GM23338 (cell line): Measurements from ENCODE around the gene EPM2AIP1. TPM values are rescaled to one million over a fixed set of nuclear protein-coding genes. Genes with fewer than 3 reads are reported as not detected.

Experiments
- ATAC-seq: fragments of 200-7000 bp; cut with Tn5 transposase; 3 replicates; pipeline ENCODE4 v1.9.1; 2020
- DNase-seq: peaks from one replicate; pipeline ENCODE4 v3.0.0-alpha.2; 2015; ENCODE audit warnings: low spot score
- H2AFZ ChIP-seq: fragments of 200-600 bp; sonication (generic); 2 replicates; pipeline ENCODE4 v1.8.0; 2016; ENCODE audit warnings: antibody characterized with exemption, mild to moderate bottlenecking, moderate library complexity
- H3F3A ChIP-seq: fragments of 200-600 bp; sonication (generic); replicated peaks from 2 replicates; pipeline ENCODE4 v1.8.0; 2017; ENCODE audit warnings: antibody characterized with exemption, mixed run types, low read depth
- H3K27ac ChIP-seq: fragments of 200-600 bp; sonication (generic); 2 replicates; pipeline ENCODE4 v1.6.1; 2016; ENCODE audit warnings: low read depth
- H3K27me3 ChIP-seq: fragments of 200-600 bp; sonication (generic); 2 replicates; pipeline ENCODE4 v1.8.0; 2016; ENCODE audit warnings: mild to moderate bottlenecking, mixed run types, moderate library complexity; ENCODE audit not compliant: insufficient read depth
- H3K36me3 ChIP-seq: fragments of 200-600 bp; sonication (generic); 2 replicates; pipeline ENCODE4 v1.8.0; 2016; ENCODE audit warnings: mild to moderate bottlenecking; ENCODE audit not compliant: insufficient read depth
- H3K4me1 ChIP-seq: fragments of 200-600 bp; sonication (generic); 2 replicates; pipeline ENCODE4 v1.8.0; 2016; ENCODE audit warnings: mild to moderate bottlenecking, moderate library complexity; ENCODE audit not compliant: insufficient read depth
- H3K4me2 ChIP-seq: fragments of 200-600 bp; sonication (generic); 2 replicates; pipeline ENCODE4 v1.7.1; 2017; ENCODE audit warnings: mixed run types
- H3K4me3 ChIP-seq: fragments of 200-600 bp; sonication (generic); 2 replicates; pipeline ENCODE4 v1.6.1; 2016; ENCODE audit warnings: mixed run types
- H3K79me2 ChIP-seq: fragments of 200-600 bp; sonication (generic); replicated peaks from 2 replicates; pipeline ENCODE4 v1.8.0; 2017; ENCODE audit warnings: mild to moderate bottlenecking; ENCODE audit not compliant: insufficient read depth
- H3K9me2 ChIP-seq: fragments of 200-600 bp; sonication (generic); 2 replicates; pipeline ENCODE4 v1.8.0; 2017; ENCODE audit not compliant: insufficient read depth
- H4K20me1 ChIP-seq: fragments of 200-600 bp; sonication (generic); replicated peaks from 2 replicates; pipeline ENCODE4 v1.8.0; 2017; ENCODE audit warnings: mild to moderate bottlenecking; ENCODE audit not compliant: insufficient read depth
- H3K27ac Mint-ChIP-seq: 2 replicates; pipeline ENCODE4 v1.8.0; 2020; ENCODE audit warnings: inconsistent platforms, mild to moderate bottlenecking, moderate library complexity, mixed read lengths
- H3K27me3 Mint-ChIP-seq: 3 replicates; pipeline ENCODE4 v1.8.0; 2022; ENCODE audit warnings: low read depth, mild to moderate bottlenecking, moderate library complexity, mixed read lengths, inconsistent platforms; ENCODE audit not compliant: insufficient read depth, poor library complexity
- H3K36me3 Mint-ChIP-seq: 3 replicates; pipeline ENCODE4 v1.8.0; 2021; ENCODE audit warnings: low read depth, mild to moderate bottlenecking, inconsistent platforms, moderate library complexity, mixed read lengths
- H3K4me1 Mint-ChIP-seq: 3 replicates; pipeline ENCODE4 v1.8.0; 2020; ENCODE audit warnings: mild to moderate bottlenecking, inconsistent platforms, mixed read lengths
- H3K4me3 Mint-ChIP-seq: 3 replicates; pipeline ENCODE4 v1.8.0; 2021; ENCODE audit warnings: moderate library complexity, mild to moderate bottlenecking, inconsistent platforms, mixed read lengths
- H3K9me3 Mint-ChIP-seq: 3 replicates; pipeline ENCODE4 v1.8.0; 2020; ENCODE audit warnings: moderate library complexity, mild to moderate bottlenecking, inconsistent platforms, mixed read lengths
- EZH2phosphoT487 ChIP-seq: fragments of 200-600 bp; sonication (generic); IDR thresholded peaks from one replicate; pipeline ENCODE4 v1.8.1; 2018; ENCODE audit warnings: antibody characterized with exemption; ENCODE audit not compliant: unreplicated experiment
- NANOG ChIP-seq: IDR thresholded peaks from 2 replicates; pipeline ENCODE4 v1.6.1; 2016; ENCODE audit warnings: antibody characterized with exemption, borderline replicate concordance
- POLR2AphosphoS5 ChIP-seq: IDR thresholded peaks from 2 replicates; pipeline ENCODE4 v1.6.1; 2016; ENCODE audit warnings: antibody characterized with exemption, low read depth
- STAT1 ChIP-seq: IDR thresholded peaks from one replicate; pipeline ENCODE4 v1.6.1; 2016; ENCODE audit warnings: antibody characterized with exemption; ENCODE audit not compliant: unreplicated experiment
- ZNF331 ChIP-seq: fragments of 250-450 bp; sonication (Bioruptor Pico); IDR thresholded peaks from 2 replicates; pipeline ENCODE4 v1.5.0; 2020; ENCODE audit warnings: low read depth, mild to moderate bottlenecking, moderate library complexity
- polyA plus RNA-seq: library from polyadenylated mRNA; unstranded; fragments of >200 nt; fragmentation: Nextera tagmentation; extraction: Ambion mirVana; gene quantifications from 2 replicates; pipeline ENCODE4 v1.2.1, GENCODE V29; 2016
- total RNA-seq: library from RNA; depleted of rRNA; stranded (reverse); fragments of >200 nt; shearing (Covaris generic); gene quantifications from 2 replicates; pipeline ENCODE4 v1.2.3, GENCODE V29; 2014
- TF ChIP-seq, protein P1 (sequence below): IDR thresholded peaks from 2 replicates; pipeline ENCODE4 v1.6.1; 2016; ENCODE audit warnings: antibody characterized with exemption
- TF ChIP-seq, protein P2 (sequence below): fragments of 250-450 bp; sonication (Bioruptor Pico); IDR thresholded peaks from 2 replicates; pipeline ENCODE4 v1.5.0; 2020; ENCODE audit warnings: mild to moderate bottlenecking, moderate library complexity
- TF ChIP-seq, protein P3 (sequence below): IDR thresholded peaks from one replicate; pipeline ENCODE4 v1.6.1; 2018; ENCODE audit warnings: antibody characterized with exemption; ENCODE audit not compliant: unreplicated experiment

EPM2AIP1 gene
- total and polyA plus RNA-seq, 2 experiments from 2014 or later, result 7.2 to 10.6 TPM

DNA sequence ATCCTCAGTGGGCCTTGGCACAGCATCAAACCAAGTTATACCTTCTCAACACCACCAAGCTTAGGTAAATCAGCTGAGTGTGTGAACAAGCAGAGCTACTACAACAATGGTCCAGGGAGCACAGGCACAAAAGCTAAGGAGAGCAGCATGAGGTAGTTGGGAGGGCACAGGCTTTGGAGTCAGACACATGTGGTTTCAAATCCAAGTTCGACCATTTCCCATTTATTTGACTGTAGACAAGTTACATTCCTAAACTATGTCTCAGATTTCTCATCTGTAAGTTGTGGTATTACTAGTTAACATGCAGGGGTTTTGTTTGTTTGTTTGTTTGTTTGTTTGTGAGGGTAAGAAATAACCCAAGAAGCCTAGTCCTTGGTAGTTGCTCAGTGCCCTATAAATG is 47.3 kb upstream of the EPM2AIP1 start:
- H3K27ac Mint-ChIP-seq, result no peak overlapping the region
- H3K27me3 Mint-ChIP-seq, result no peaks in the 10 kb centered on the region
- ATAC-seq (no peak), DNase-seq (no peak)
- peaks cover 49% of the 10 kb centered on the region for H3K36me3 Mint-ChIP-seq
- H3K36me3 ChIP-seq, result peaks cover 32% of the 10 kb centered on the region
- H3K9me2 ChIP-seq, result peaks cover 2% of the 10 kb centered on the region; the same call in 1 of the 2 replicates
- H3K9me3 Mint-ChIP-seq, result no peaks in the 10 kb centered on the region
- no peaks in the 10 kb centered on the region for H3K4me1 Mint-ChIP-seq
- no peak for TF ChIP-seq ZNF331
- no peak for TF ChIP-seq EZH2phosphoT487
- TF ChIP-seq, protein P1, sequence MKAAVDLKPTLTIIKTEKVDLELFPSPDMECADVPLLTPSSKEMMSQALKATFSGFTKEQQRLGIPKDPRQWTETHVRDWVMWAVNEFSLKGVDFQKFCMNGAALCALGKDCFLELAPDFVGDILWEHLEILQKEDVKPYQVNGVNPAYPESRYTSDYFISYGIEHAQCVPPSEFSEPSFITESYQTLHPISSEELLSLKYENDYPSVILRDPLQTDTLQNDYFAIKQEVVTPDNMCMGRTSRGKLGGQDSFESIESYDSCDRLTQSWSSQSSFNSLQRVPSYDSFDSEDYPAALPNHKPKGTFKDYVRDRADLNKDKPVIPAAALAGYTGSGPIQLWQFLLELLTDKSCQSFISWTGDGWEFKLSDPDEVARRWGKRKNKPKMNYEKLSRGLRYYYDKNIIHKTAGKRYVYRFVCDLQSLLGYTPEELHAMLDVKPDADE, result no peak
- TF ChIP-seq, protein P2, sequence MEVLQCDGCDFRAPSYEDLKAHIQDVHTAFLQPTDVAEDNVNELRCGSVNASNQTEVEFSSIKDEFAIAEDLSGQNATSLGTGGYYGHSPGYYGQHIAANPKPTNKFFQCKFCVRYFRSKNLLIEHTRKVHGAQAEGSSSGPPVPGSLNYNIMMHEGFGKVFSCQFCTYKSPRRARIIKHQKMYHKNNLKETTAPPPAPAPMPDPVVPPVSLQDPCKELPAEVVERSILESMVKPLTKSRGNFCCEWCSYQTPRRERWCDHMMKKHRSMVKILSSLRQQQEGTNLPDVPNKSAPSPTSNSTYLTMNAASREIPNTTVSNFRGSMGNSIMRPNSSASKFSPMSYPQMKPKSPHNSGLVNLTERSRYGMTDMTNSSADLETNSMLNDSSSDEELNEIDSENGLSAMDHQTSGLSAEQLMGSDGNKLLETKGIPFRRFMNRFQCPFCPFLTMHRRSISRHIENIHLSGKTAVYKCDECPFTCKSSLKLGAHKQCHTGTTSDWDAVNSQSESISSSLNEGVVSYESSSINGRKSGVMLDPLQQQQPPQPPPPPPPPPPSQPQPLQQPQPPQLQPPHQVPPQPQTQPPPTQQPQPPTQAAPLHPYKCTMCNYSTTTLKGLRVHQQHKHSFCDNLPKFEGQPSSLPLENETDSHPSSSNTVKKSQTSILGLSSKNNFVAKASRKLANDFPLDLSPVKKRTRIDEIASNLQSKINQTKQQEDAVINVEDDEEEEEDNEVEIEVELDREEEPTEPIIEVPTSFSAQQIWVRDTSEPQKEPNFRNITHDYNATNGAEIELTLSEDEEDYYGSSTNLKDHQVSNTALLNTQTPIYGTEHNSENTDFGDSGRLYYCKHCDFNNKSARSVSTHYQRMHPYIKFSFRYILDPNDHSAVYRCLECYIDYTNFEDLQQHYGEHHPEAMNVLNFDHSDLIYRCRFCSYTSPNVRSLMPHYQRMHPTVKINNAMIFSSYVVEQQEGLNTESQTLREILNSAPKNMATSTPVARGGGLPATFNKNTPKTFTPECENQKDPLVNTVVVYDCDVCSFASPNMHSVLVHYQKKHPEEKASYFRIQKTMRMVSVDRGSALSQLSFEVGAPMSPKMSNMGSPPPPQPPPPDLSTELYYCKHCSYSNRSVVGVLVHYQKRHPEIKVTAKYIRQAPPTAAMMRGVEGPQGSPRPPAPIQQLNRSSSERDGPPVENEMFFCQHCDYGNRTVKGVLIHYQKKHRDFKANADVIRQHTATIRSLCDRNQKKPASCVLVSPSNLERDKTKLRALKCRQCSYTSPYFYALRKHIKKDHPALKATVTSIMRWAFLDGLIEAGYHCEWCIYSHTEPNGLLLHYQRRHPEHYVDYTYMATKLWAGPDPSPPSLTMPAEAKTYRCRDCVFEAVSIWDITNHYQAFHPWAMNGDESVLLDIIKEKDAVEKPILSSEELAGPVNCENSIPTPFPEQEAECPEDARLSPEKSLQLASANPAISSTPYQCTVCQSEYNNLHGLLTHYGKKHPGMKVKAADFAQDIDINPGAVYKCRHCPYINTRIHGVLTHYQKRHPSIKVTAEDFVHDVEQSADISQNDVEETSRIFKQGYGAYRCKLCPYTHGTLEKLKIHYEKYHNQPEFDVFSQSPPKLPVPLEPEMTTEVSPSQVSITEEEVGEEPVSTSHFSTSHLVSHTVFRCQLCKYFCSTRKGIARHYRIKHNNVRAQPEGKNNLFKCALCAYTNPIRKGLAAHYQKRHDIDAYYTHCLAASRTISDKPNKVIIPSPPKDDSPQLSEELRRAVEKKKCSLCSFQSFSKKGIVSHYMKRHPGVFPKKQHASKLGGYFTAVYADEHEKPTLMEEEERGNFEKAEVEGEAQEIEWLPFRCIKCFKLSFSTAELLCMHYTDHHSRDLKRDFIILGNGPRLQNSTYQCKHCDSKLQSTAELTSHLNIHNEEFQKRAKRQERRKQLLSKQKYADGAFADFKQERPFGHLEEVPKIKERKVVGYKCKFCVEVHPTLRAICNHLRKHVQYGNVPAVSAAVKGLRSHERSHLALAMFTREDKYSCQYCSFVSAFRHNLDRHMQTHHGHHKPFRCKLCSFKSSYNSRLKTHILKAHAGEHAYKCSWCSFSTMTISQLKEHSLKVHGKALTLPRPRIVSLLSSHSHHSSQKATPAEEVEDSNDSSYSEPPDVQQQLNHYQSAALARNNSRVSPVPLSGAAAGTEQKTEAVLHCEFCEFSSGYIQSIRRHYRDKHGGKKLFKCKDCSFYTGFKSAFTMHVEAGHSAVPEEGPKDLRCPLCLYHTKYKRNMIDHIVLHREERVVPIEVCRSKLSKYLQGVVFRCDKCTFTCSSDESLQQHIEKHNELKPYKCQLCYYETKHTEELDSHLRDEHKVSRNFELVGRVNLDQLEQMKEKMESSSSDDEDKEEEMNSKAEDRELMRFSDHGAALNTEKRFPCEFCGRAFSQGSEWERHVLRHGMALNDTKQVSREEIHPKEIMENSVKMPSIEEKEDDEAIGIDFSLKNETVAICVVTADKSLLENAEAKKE (CRISPR knock-in tag), result no peak
- no peak for TF ChIP-seq STAT1
- TF ChIP-seq, protein P3, sequence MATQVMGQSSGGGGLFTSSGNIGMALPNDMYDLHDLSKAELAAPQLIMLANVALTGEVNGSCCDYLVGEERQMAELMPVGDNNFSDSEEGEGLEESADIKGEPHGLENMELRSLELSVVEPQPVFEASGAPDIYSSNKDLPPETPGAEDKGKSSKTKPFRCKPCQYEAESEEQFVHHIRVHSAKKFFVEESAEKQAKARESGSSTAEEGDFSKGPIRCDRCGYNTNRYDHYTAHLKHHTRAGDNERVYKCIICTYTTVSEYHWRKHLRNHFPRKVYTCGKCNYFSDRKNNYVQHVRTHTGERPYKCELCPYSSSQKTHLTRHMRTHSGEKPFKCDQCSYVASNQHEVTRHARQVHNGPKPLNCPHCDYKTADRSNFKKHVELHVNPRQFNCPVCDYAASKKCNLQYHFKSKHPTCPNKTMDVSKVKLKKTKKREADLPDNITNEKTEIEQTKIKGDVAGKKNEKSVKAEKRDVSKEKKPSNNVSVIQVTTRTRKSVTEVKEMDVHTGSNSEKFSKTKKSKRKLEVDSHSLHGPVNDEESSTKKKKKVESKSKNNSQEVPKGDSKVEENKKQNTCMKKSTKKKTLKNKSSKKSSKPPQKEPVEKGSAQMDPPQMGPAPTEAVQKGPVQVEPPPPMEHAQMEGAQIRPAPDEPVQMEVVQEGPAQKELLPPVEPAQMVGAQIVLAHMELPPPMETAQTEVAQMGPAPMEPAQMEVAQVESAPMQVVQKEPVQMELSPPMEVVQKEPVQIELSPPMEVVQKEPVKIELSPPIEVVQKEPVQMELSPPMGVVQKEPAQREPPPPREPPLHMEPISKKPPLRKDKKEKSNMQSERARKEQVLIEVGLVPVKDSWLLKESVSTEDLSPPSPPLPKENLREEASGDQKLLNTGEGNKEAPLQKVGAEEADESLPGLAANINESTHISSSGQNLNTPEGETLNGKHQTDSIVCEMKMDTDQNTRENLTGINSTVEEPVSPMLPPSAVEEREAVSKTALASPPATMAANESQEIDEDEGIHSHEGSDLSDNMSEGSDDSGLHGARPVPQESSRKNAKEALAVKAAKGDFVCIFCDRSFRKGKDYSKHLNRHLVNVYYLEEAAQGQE, result no peak
- no peak for TF ChIP-seq NANOG
- TF ChIP-seq POLR2AphosphoS5, result no peak
- no peak overlapping the region for H2AFZ ChIP-seq
- H3K4me3 ChIP-seq, result no peak overlapping the region
- H4K20me1 ChIP-seq, result peaks cover 5% of the 10 kb centered on the region; the same call in 1 of the 2 replicates
- no peak overlapping the region for H3K4me3 Mint-ChIP-seq
- H3K4me1 ChIP-seq, result no peaks in the 10 kb centered on the region
- no peaks in the 10 kb centered on the region for H3F3A ChIP-seq
- no peak overlapping the region for H3K27ac ChIP-seq
- H3K27me3 ChIP-seq, result no peaks in the 10 kb centered on the region
- H3K4me2 ChIP-seq, result no peak overlapping the region
- H3K79me2 ChIP-seq, result no peaks in the 10 kb centered on the region
